NT2/D1 (cell line): ENCODE measurements around the gene BUB1B.
"Not testable (repeated sequence)": the region's sequence is repeated elsewhere in the genome, so short reads cannot be mapped to it uniquely, and the experiment has no call there.

ENCODE experiments used
- DNase-seq: peaks from one replicate; pipeline ENCODE4 v3.0.0-alpha.2; 2011; ENCODE audit warnings: low read depth, low spot score
- H3K27me3 ChIP-seq: 2 replicates; pipeline ENCODE4 v1.6.0; 2011; ENCODE audit warnings: mild to moderate bottlenecking; ENCODE audit not compliant: insufficient read length, insufficient read depth
- H3K36me3 ChIP-seq: 2 replicates; pipeline ENCODE4 v1.6.1; 2011; ENCODE audit warnings: mild to moderate bottlenecking, low read length, mixed read lengths; ENCODE audit not compliant: insufficient read depth, insufficient read length
- H3K4me1 ChIP-seq: 2 replicates; pipeline ENCODE4 v1.5.1; 2011; ENCODE audit not compliant: insufficient read depth, insufficient read length
- H3K4me3 ChIP-seq: 2 replicates; pipeline ENCODE4 v1.5.1; 2011; ENCODE audit warnings: low read depth; ENCODE audit not compliant: insufficient read length
- H3K9ac ChIP-seq: 2 replicates; pipeline ENCODE4 v1.6.0; 2011; ENCODE audit warnings: low read depth; ENCODE audit not compliant: insufficient read length
- H3K9me3 ChIP-seq: 2 replicates; pipeline ENCODE4 v1.5.1; 2011; ENCODE audit warnings: mild to moderate bottlenecking, low read length; ENCODE audit not compliant: insufficient read depth
- SUZ12 ChIP-seq: IDR thresholded peaks from 2 replicates; pipeline ENCODE4 v1.6.1; 2011; ENCODE audit not compliant: insufficient read length, insufficient read depth; ENCODE audit errors: extremely low read depth
- YY1 ChIP-seq: IDR thresholded peaks from 2 replicates; pipeline ENCODE4 v1.6.1; 2011; ENCODE audit not compliant: insufficient read length, insufficient read depth
- ZNF274 ChIP-seq: IDR thresholded peaks from 2 replicates; pipeline ENCODE4 v1.6.1; 2011; ENCODE audit warnings: mild to moderate bottlenecking, low read depth, low read length

BUB1B gene

DNA sequence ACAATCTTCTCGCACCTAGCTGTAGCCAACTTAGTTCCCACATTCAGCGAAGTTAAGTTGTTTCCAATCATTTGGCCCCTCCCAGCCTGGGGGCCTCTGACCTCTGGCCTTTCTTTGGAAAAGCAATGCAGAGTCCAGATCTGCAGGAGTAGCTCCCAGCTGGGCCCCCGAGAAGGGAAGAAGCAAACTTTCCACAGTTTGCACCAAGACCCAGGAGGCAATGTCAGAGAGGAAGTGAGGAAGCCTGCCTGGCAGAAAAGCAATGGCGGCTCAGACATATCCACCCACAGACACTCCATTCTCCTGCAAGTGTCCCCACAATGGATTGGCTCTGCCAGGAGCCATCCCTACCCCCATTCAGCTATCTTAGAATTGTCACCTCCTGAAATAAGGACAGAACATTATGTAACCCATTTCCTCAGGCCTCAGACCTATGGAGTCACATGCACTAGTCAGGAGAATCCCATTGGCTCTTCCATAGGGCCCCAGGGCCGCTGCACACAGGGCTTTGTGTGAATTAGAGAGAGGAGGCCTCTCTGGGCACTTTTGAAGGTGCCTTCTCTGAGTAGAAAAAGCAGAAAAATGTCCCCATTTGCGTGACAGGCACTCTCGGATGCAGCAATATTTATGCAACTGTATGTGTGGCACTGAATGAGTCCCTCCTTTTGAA is 3.0 kb upstream of the BUB1B start:
- DNase-seq: no peak
- peaks cover 8% of the 10 kb centered on the region for H3K36me3 ChIP-seq
- TF ChIP-seq YY1 (no peak), SUZ12 (no peak), ZNF274 (no peak)
- H3K4me1 ChIP-seq: peaks cover 2% of the 10 kb centered on the region
- H3K27me3 ChIP-seq: no peaks in the 10 kb centered on the region
- no peak overlapping the region for H3K9ac ChIP-seq
- H3K9me3 ChIP-seq: no peaks in the 10 kb centered on the region
- no peak overlapping the region for H3K4me3 ChIP-seq

GRCh38 chr15:40160021-40160420 is 848 bp upstream of the BUB1B start:
- Histone ChIP-seq H3K9me3 (no peaks in the 10 kb centered on the region), H3K4me3 (no peak overlapping the region), H3K36me3 (peaks cover 27% of the 10 kb centered on the region), H3K9ac (no peak overlapping the region), H3K27me3 (no peaks in the 10 kb centered on the region), H3K4me1 (peaks cover 2% of the 10 kb centered on the region)
- DNase-seq: no peak
- no peak for TF ChIP-seq YY1
- TF ChIP-seq SUZ12: no peak
- TF ChIP-seq ZNF274: no peak

- H3K9me3 ChIP-seq: no peaks in the 10 kb centered on the region
- peaks cover 39% of the 10 kb centered on the region for H3K36me3 ChIP-seq
- no peak for DNase-seq
- peak overlapping the region; percentile 90 for H3K9ac ChIP-seq
- H3K27me3 ChIP-seq: no peaks in the 10 kb centered on the region
- no peak for TF ChIP-seq SUZ12
- TF ChIP-seq ZNF274: no peak
- TF ChIP-seq YY1: no peak
- H3K4me3 ChIP-seq: peak overlapping the region; percentile 90
- no peaks in the 10 kb centered on the region for H3K4me1 ChIP-seq
These were observed 973 bp downstream of the BUB1B start for GRCh38 chr15:40161693-40162391.

DNA sequence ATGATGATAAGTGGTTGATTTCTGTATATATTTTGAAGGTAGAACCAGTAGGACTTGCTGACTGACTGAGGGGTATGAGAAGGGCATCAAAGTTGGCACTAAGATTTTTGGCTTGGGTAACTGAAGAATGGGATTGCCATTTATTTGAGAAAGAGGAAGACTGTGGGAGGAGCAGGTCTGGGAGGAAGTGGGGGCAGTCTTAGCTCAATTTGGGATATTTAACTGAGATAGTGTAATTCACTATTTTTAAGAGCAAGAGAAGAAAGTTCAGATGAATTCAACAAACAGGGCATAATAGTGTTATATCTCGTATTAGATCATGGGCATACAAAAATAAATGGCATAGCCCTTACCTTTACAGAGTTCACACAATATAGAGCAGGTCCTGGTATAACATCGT is 1.7 kb downstream of the BUB1B start:
- DNase-seq: no peak
- no peaks in the 10 kb centered on the region for H3K4me1 ChIP-seq
- TF ChIP-seq YY1: no peak
- TF ChIP-seq ZNF274: no peak
- no peak for TF ChIP-seq SUZ12
- no peaks in the 10 kb centered on the region for H3K27me3 ChIP-seq
- no peaks in the 10 kb centered on the region for H3K9me3 ChIP-seq
- peak overlapping the region; percentile 90 for H3K4me3 ChIP-seq
- H3K9ac ChIP-seq: peak overlapping the region; percentile 5
- peaks cover 39% of the 10 kb centered on the region for H3K36me3 ChIP-seq

- no peak overlapping the region for H3K9ac ChIP-seq
- peaks cover 46% of the 10 kb centered on the region for H3K36me3 ChIP-seq
- H3K4me1 ChIP-seq: no peaks in the 10 kb centered on the region
- no peak for DNase-seq
- H3K4me3 ChIP-seq: no peak overlapping the region
- no peaks in the 10 kb centered on the region for H3K9me3 ChIP-seq
- H3K27me3 ChIP-seq: no peaks in the 10 kb centered on the region
- no peak for TF ChIP-seq ZNF274
- no peak for TF ChIP-seq YY1
- no peak for TF ChIP-seq SUZ12
These were observed 3.0 kb downstream of the BUB1B start for GRCh38 chr15:40163657-40164416.

- not testable (repeated sequence) for DNase-seq, H3K9me3 ChIP-seq, H3K4me3 ChIP-seq, H3K27me3 ChIP-seq, H3K4me1 ChIP-seq, H3K9ac ChIP-seq
- H3K36me3 ChIP-seq: peaks cover 67% of the 10 kb centered on the region
These were observed 6.5 kb downstream of the BUB1B start for GRCh38 chr15:40167374-40167773.

GRCh38 chr15:40175160-40175559 is 14.3 kb downstream of the BUB1B start:
- Histone ChIP-seq H3K4me1 (no peaks in the 10 kb centered on the region), H3K4me3 (no peak overlapping the region), H3K27me3 (no peaks in the 10 kb centered on the region), H3K36me3 (peaks cover 52% of the 10 kb centered on the region), H3K9me3 (no peaks in the 10 kb centered on the region), H3K9ac (no peak overlapping the region)
- no peak for DNase-seq
- TF ChIP-seq ZNF274: no peak
- TF ChIP-seq SUZ12: no peak
- no peak for TF ChIP-seq YY1
